Measurements from ENCODE around the gene UBAC1.

GRCh38 chr9:135931349-135931820 is 29.8 kb downstream of the UBAC1 start:
- no peak for TF ChIP-seq POLR2AphosphoS5 (IDR thresholded peaks at IDR 0.05; ENCODE audit: low read depth, low read length)
- no peak for TF ChIP-seq POLR2A (IDR thresholded peaks at IDR 0.05; ENCODE audit: low read depth, low read length)

Data from GM12892 (cell line).